Measurements from ENCODE around the gene NOD2.

DNA sequence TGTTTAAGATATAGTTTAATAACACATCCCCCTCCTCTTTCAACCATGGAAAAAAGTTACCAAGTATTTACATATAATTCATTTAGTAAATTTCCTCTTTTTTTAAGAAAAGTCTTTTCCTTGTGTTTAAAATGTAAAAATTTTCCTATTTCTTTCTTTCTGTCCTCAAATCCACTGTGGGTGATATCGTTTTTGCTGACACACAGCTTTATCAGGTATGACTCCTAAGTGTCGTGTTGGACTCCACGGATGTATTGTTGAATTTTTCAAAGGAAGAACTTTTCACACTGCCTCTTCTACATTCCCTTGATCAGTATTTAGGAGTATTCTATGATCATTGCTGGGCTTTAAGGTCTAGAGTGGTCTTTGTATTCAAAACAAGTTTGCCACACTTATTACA is 81.6 kb downstream of the NOD2 start:
- TF ChIP-seq, protein P1, sequence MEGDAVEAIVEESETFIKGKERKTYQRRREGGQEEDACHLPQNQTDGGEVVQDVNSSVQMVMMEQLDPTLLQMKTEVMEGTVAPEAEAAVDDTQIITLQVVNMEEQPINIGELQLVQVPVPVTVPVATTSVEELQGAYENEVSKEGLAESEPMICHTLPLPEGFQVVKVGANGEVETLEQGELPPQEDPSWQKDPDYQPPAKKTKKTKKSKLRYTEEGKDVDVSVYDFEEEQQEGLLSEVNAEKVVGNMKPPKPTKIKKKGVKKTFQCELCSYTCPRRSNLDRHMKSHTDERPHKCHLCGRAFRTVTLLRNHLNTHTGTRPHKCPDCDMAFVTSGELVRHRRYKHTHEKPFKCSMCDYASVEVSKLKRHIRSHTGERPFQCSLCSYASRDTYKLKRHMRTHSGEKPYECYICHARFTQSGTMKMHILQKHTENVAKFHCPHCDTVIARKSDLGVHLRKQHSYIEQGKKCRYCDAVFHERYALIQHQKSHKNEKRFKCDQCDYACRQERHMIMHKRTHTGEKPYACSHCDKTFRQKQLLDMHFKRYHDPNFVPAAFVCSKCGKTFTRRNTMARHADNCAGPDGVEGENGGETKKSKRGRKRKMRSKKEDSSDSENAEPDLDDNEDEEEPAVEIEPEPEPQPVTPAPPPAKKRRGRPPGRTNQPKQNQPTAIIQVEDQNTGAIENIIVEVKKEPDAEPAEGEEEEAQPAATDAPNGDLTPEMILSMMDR (IDR thresholded peaks at IDR 0.05), result no peak
- no peak for TF ChIP-seq POLR2A (IDR thresholded peaks at IDR 0.05)

Measured in transverse colon (tissue), 3 donors.